GM18507 (cell line): ENCODE data around the gene SH3BP4.

Experiments
- DNase-seq: peaks from one replicate; pipeline ENCODE4 v3.0.0; 2011; ENCODE audit warnings: low read depth; ENCODE audit not compliant: insufficient read length; ENCODE audit errors: extremely low spot score
- FAIRE-seq: peaks from 2 replicates; lab custom pipeline; 2011; peaks lifted over from hg19 to GRCh38; lab: Jason Lieb, UNC

SH3BP4 gene

DNA sequence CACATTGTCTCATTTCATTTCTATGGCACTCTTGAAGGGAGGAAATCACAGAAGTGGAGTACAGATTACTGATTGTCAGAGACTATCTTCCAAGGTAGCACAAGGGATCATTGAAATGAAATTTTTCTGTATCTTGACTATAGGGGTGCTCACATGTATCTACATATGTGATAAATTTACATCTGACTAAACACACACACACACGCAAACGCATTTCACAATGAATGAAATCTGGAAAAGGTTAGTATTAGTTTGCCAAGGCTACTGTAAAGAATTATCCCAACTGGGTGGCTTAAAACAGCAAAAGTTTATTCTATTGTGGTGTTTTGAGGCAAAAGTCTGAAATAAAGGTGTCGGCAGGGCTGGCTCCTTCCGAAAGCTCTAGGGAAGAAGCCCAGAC lies 144.6 kb downstream of the SH3BP4 start:
- DNase-seq (no peak), FAIRE-seq (no peak)

DNA sequence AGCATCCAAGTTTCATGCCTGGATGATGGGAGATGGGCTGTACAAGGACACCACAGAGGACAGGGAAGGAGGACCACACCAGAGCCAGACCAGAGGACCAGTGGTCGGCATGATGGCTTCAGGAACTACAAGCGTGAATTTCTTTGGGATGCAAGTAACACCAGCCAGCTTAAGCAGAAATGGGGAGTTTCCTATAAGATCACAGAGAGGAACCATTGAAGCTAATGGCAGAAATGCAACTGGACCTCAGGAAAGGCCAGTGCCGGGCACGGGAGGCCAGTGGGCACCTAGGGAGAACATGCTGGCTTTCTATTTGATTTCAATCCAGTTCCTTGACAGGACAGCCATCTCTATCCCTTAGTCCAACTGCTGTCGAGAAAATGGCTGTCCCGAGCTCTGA lies 145.4 kb downstream of the SH3BP4 start:
- DNase-seq (no peak), FAIRE-seq (no peak)

GRCh38 chr2:235098269-235098668 lies 146.5 kb downstream of the SH3BP4 start:
- DNase-seq (no peak), FAIRE-seq (no peak)

- FAIRE-seq (no peak), DNase-seq (no peak)
Measured at GRCh38 chr2:235098736-235099494, 147.1 kb downstream of the SH3BP4 start.

- FAIRE-seq (no peak), DNase-seq (no peak)
Measured at GRCh38 chr2:235102896-235103295, 151.1 kb downstream of the SH3BP4 start.
